ENCODE data around the gene SYNJ1.

DNA sequence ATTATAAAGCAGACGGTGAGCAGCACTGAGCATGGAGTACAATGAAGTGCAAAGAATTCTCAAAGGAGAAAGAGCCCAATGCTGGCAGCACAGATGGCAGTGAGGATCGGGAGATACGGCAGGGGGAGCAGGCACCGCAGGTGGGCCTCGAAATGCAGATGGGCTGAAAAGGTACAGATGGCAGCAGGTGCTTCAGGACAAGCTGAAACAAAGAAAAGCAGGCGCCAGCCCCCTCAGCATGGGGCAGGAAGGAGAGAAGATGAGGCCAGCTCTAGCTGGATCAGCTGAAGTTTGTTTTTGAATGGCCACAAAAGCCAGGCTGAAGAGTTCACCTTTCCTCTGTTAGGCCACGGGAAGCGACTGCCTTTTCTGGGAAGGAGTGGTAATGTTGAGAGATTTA lies 123.3 kb downstream of the SYNJ1 start:
- TF ChIP-seq POLR2A (IDR thresholded peaks at IDR 0.05) = no peak
- TF ChIP-seq, protein P1, sequence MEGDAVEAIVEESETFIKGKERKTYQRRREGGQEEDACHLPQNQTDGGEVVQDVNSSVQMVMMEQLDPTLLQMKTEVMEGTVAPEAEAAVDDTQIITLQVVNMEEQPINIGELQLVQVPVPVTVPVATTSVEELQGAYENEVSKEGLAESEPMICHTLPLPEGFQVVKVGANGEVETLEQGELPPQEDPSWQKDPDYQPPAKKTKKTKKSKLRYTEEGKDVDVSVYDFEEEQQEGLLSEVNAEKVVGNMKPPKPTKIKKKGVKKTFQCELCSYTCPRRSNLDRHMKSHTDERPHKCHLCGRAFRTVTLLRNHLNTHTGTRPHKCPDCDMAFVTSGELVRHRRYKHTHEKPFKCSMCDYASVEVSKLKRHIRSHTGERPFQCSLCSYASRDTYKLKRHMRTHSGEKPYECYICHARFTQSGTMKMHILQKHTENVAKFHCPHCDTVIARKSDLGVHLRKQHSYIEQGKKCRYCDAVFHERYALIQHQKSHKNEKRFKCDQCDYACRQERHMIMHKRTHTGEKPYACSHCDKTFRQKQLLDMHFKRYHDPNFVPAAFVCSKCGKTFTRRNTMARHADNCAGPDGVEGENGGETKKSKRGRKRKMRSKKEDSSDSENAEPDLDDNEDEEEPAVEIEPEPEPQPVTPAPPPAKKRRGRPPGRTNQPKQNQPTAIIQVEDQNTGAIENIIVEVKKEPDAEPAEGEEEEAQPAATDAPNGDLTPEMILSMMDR (IDR thresholded peaks at IDR 0.05) = no peak
